Measurements from ENCODE around the gene SNCB. TPM values are rescaled to one million over a fixed set of nuclear protein-coding genes. Genes with fewer than 3 reads are reported as not detected.
A peak's percentile ranks its signal among the peaks of the same experiment; 100 is the strongest.

SNCB gene
- total and polyA plus RNA-seq, 2 experiments from 2014 or later: 2.4 to 3.0 TPM

DNA sequence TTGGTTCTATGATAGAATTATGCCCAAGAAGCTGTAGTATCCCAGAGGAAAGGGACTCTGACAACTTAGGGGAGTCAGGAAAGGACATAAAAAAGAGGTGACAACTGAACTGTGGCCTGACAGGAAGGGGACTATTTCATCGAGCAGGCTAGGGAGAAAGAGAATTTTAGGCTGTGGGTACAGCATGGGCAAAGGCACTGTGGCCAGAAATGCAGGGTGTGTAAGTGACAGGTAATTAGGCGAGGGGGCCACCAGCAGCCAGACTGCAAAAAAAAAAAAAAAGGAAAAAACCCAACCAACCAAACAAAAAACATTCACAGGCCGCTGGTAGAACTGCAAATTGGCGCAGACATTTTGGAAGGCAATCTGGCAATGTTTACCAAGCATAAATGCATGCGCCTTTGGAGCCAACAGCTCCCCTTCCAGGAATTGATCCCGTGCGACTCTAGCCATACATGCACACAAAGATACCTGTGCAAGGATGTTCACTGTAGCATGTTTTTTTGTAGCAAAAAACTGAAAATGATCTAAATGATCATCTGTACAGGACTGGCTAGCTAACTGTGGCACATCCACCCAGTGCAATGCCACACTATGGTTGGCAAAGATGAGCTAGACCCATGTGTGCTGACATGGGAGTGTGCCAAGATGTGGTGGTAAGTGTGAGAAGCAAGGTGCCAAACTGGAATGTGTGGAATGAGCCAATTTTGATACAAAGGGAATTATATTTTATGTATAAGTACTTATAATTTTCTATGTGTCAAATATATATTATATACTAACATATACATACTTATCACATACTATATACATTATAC is 1.3 kb upstream of the SNCB start:
- Histone ChIP-seq H3K4me1 (ENCODE audit: low read depth) (no peaks in the 10 kb centered on the region), H3K27me3 (peaks cover 52% of the 10 kb centered on the region), H3K4me3 (no peak overlapping the region), H3K27ac (no peak overlapping the region), H3K9me3 (ENCODE audit: low read depth) (no peaks in the 10 kb centered on the region), H3K36me3 (no peaks in the 10 kb centered on the region)
- DNase-seq (ENCODE audit: low read depth in 1 of 2, low spot score in 1 of 2): no peak
- TF ChIP-seq, protein P1, sequence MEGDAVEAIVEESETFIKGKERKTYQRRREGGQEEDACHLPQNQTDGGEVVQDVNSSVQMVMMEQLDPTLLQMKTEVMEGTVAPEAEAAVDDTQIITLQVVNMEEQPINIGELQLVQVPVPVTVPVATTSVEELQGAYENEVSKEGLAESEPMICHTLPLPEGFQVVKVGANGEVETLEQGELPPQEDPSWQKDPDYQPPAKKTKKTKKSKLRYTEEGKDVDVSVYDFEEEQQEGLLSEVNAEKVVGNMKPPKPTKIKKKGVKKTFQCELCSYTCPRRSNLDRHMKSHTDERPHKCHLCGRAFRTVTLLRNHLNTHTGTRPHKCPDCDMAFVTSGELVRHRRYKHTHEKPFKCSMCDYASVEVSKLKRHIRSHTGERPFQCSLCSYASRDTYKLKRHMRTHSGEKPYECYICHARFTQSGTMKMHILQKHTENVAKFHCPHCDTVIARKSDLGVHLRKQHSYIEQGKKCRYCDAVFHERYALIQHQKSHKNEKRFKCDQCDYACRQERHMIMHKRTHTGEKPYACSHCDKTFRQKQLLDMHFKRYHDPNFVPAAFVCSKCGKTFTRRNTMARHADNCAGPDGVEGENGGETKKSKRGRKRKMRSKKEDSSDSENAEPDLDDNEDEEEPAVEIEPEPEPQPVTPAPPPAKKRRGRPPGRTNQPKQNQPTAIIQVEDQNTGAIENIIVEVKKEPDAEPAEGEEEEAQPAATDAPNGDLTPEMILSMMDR (IDR thresholded peaks at IDR 0.05; ENCODE audit: low read depth, low read length): no peak

DNA sequence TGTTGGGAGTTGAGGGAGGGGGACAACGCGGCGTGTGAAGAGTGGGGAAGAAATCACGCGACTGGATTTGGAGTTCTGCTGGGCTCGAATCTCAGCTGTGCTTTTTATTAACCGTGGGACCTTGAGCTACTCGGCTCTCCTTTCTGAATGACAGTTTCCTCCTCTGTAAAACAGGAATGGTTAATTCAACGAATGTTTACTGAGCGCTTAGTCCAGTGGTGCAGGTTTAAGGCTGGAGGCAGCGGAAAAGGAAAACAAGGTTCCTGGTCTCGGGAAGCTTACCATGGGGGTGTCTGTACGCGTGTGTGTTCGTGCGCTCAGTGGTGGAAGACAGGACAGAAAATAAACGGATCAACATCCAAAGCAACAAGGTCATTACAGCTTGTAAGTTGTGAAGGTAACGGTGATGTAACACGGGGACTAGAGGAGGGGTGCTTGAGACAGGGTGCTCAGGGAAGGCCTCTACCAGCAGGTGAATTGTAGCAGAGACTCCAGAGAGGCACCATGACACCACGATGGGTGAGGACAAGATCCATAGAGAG is 418 bp upstream of the SNCB start:
- H3K4me3 ChIP-seq: peak overlapping the region; percentile 56
- no peaks in the 10 kb centered on the region for H3K4me1 ChIP-seq (ENCODE audit: low read depth)
- no peaks in the 10 kb centered on the region for H3K36me3 ChIP-seq
- H3K9me3 ChIP-seq (ENCODE audit: low read depth): no peaks in the 10 kb centered on the region
- TF ChIP-seq, protein P1 (IDR thresholded peaks at IDR 0.05; ENCODE audit: low read depth, low read length): no peak
- no peak overlapping the region for H3K27ac ChIP-seq
- peaks cover 52% of the 10 kb centered on the region for H3K27me3 ChIP-seq
- no peak for DNase-seq (ENCODE audit: low read depth in 1 of 2, low spot score in 1 of 2)

DNA sequence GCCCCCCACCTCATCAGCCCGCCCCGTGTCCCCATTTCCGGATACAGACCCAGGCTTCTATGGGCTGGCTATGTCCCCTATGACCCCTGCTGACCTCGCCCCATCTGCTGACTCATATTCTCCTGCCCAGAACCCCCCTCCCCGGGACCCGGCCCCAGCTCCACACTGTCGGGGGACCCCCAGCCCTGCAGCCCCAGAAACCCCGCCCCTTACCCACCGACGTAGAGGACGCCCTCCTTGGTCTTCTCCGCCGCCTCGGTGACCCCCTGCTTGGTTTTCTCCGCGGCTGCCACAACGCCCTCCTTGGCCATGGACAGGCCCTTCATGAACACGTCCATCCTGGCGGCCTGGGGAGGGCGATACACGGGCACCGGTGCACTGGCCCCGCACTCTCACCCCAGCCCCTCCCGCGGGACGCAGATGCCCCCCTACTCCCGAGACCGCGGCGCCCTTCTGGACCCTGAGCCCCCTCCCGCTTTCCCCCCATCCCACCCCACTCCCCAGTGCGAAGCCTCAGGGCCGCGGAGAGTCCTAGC is 949 bp downstream of the SNCB start:
- no peaks in the 10 kb centered on the region for H3K36me3 ChIP-seq
- no peaks in the 10 kb centered on the region for H3K9me3 ChIP-seq (ENCODE audit: low read depth)
- H3K4me1 ChIP-seq (ENCODE audit: low read depth): no peaks in the 10 kb centered on the region
- H3K27ac ChIP-seq: no peak overlapping the region
- peaks cover 52% of the 10 kb centered on the region for H3K27me3 ChIP-seq
- H3K4me3 ChIP-seq: peak overlapping the region; percentile 56
- TF ChIP-seq, protein P1 (IDR thresholded peaks at IDR 0.05; ENCODE audit: low read depth, low read length): no peak
- no peak for DNase-seq (ENCODE audit: low read depth in 1 of 2, low spot score in 1 of 2)

DNA sequence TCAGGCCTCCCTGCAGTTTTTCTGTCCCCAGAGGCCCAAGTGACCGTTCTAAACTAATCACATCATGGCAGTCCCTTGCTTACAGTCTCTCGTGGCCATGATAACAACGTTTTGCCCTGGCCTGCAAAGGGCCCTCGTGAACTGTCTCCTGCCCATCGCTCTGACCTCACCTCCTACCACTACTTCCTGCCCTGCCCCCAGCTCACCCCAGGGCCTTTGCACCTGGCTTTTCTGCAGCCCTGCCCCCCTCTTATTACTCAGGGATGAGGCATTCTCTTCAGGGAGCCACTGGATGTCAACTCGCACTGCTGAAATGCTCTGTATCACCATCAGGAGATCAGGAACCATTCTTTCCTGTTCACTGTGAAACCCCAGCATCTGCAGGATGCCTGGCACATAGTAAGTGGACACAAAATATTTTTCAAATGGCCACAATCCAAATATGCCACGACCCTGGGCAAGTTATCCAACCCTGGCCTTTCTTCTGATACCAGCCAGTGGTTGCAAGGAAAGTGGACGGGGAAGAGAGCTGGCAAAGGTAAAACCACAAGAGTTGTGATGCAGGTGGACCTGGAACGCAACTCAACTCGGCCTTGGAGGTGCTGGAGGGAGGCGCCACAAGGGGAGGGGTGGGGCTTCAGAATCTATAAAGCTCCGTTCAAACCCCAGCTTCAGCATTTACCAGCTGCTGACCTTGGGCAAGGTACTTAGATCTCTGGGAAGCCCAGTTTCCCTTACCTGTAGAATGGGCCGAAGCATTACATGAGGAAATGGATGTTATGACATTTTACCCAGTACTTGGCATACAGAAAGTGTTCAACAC is 1.7 kb downstream of the SNCB start:
- H3K4me1 ChIP-seq (ENCODE audit: low read depth): no peaks in the 10 kb centered on the region
- no peaks in the 10 kb centered on the region for H3K36me3 ChIP-seq
- no peaks in the 10 kb centered on the region for H3K9me3 ChIP-seq (ENCODE audit: low read depth)
- no peak overlapping the region for H3K4me3 ChIP-seq
- TF ChIP-seq, protein P1 (IDR thresholded peaks at IDR 0.05; ENCODE audit: low read depth, low read length): no peak
- no peak overlapping the region for H3K27ac ChIP-seq
- peaks cover 52% of the 10 kb centered on the region for H3K27me3 ChIP-seq
- DNase-seq (ENCODE audit: low read depth in 1 of 2, low spot score in 1 of 2): no peak

DNA sequence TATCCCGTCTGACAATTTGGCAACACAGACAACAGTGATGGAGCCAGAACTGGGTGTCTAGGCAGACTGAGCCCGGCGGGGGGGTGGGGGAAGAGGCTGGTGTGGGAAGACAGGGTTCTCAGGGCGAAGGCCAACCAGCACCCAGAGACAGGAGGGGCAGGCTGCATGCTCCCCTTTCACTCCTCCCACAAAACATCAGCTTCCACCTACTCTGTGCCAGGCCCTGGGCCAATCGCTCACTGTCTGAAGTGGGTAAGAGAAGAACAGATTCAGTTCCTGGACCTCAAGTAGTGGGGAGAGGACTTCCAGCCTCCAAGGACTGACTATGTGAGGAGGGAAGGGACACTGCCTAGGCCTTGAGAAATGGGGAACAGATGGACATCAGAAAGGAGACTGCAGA is 2.8 kb downstream of the SNCB start:
- H3K9me3 ChIP-seq (ENCODE audit: low read depth): no peaks in the 10 kb centered on the region
- H3K27me3 ChIP-seq: peaks cover 49% of the 10 kb centered on the region
- no peaks in the 10 kb centered on the region for H3K4me1 ChIP-seq (ENCODE audit: low read depth)
- no peak for DNase-seq (ENCODE audit: low read depth in 1 of 2, low spot score in 1 of 2)
- H3K4me3 ChIP-seq: no peak overlapping the region
- TF ChIP-seq, protein P1 (IDR thresholded peaks at IDR 0.05; ENCODE audit: low read depth, low read length): no peak
- no peaks in the 10 kb centered on the region for H3K36me3 ChIP-seq
- no peak overlapping the region for H3K27ac ChIP-seq
